ENCODE results near the gene STAT3.

DNA sequence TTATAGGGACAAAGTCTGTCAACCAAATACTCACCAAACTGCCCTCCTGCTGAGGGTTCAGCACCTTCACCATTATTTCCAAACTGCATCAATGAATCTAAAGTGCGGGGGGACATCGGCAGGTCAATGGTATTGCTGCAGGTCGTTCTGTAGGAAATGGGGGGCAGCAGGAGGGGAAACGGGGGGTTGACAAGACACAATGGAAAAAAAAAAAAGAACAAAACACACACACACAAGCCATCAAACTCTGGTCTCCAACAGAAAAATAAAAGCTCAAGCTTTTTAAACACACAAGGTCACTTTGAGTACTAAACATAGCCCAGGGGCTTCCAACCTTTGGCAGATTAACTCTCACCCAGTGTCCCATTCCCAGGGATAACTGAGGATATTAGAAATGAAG is 71.5 kb downstream of the STAT3 start:
- TF ChIP-seq POLR2A (IDR thresholded peaks at IDR 0.05; ENCODE audit: low read depth, low read length) = no peak
- no peak for TF ChIP-seq TAF1 (IDR thresholded peaks at IDR 0.05; ENCODE audit: borderline replicate concordance, low read depth, low read length)
- no peak for TF ChIP-seq POLR2AphosphoS5 (IDR thresholded peaks at IDR 0.05; ENCODE audit: low read depth, low read length)
